Right lobe of liver (tissue), 4 donors: ENCODE data around the gene CHMP2B.

Source experiments
- CTCF ChIP-seq, 4 donors: fragments of 200-600 bp in 3 of 4; fragments of 450-650 bp in 1 of 4; IDR thresholded peaks; one replicate each; pipeline versions ENCODE4 v1.5.1 to v1.8.0; 2016 to 2022; ENCODE audit warnings: antibody characterized with exemption in 4 of 4, mild to moderate bottlenecking in 2 of 4
- POLR2A ChIP-seq: fragments of 450-650 bp; IDR thresholded peaks from one replicate; pipeline ENCODE4 v1.6.1; 2017; ENCODE audit warnings: antibody characterized with exemption, mild to moderate bottlenecking
- donor health status: DM: no; HTN: no; CAD: no.
- donor health status: DM: no; HTN: no; CAD: no.
- donor health status: DM: no; HTN: yes; CAD: no.

GRCh38 chr3:87206070-87206469 is 21.0 kb upstream of the CHMP2B start:
- TF ChIP-seq CTCF (IDR thresholded peaks at IDR 0.05) (no peak), POLR2A (no peak)
